Measurements from ENCODE around the gene TTLL10. TPM values are rescaled to one million over a fixed set of nuclear protein-coding genes. Genes with fewer than 3 reads are reported as not detected.
"Not testable (repeated sequence)": the region's sequence is repeated elsewhere in the genome, so short reads cannot be mapped to it uniquely, and the experiment has no call there.

TTLL10 gene
- total RNA-seq, 3 donors from 2014 or later (not counting 1 experiment from before 2014, with no cell fraction given) = 0.23 to 1.7 (median 1.7) TPM

DNA sequence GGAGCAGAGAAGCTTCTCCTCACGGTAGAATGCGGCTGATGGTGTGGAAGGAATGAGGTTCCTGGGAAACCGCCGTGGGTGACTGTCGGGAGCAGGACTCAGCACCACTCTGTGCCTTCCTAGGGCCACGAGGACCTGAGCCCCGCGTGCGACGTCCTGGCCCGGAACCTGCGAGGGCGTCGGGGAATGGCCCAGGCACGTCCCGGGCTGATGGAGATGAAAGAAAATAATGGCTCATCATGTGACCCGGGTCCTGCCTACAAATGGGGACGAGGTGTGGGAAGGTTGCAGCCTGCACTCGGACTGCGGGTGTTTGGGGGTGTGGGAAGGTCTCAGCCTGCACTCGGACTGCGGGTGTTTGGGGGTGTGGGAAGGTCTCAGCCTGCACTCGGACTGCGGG, 25.1 kb upstream of the TTLL10 start:
- H3K36me3 ChIP-seq (ENCODE audit: control insufficient read depth, insufficient read depth, low read length) = no peaks in the 10 kb centered on the region
- no peak overlapping the region for H3K4me3 ChIP-seq (ENCODE audit: low read length)
- peaks cover 14% of the 10 kb centered on the region for H3K9me3 ChIP-seq (ENCODE audit: control insufficient read depth, insufficient read depth, low read length)
- 93% methylated on average over 23 of the region's 24 CpGs for WGBS (ENCODE audit: insufficient coverage)
- no peak overlapping the region for H3K27ac ChIP-seq (ENCODE audit: low read length)
- H3K4me3 Mint-ChIP-seq = no peak overlapping the region
- DNase-seq (no peak), ATAC-seq (no peak)
- no peaks in the 10 kb centered on the region for H3K36me3 Mint-ChIP-seq
- peaks cover 20% of the 10 kb centered on the region for H3K4me1 ChIP-seq (ENCODE audit: control insufficient read depth, insufficient read depth, low read length)
- intact Hi-C loops (cut with micrococcal nuclease) = no loop called here
- no peaks in the 10 kb centered on the region for H3K27me3 ChIP-seq (ENCODE audit: control insufficient read depth, insufficient read depth, low read length)
- no peaks in the 10 kb centered on the region for H3K27me3 Mint-ChIP-seq (ENCODE audit: low read depth in 2 of 2)
- no peak for TF ChIP-seq CTCF (IDR thresholded peaks at IDR 0.05)
- peaks cover 0 to 13% of the 10 kb centered on the region in 2 donors for H3K9me3 Mint-ChIP-seq
- no peak overlapping the region for H3K27ac Mint-ChIP-seq
- H3K4me1 Mint-ChIP-seq = peaks cover 14 to 19% of the 10 kb centered on the region in 2 donors

- Mint-ChIP-seq H3K27me3 (ENCODE audit: low read depth in 2 of 2) (no peaks in the 10 kb centered on the region), H3K27ac (no peak overlapping the region), H3K9me3 (peaks cover 0 to 17% of the 10 kb centered on the region in 2 donors), H3K4me1 (peaks cover 15 to 19% of the 10 kb centered on the region in 2 donors), H3K36me3 (no peaks in the 10 kb centered on the region), H3K4me3 (no peak overlapping the region)
- Histone ChIP-seq H3K27me3 (ENCODE audit: control insufficient read depth, insufficient read depth, low read length) (no peaks in the 10 kb centered on the region), H3K36me3 (ENCODE audit: control insufficient read depth, insufficient read depth, low read length) (no peaks in the 10 kb centered on the region), H3K4me3 (ENCODE audit: low read length) (no peak overlapping the region), H3K9me3 (ENCODE audit: control insufficient read depth, insufficient read depth, low read length) (peaks cover 14% of the 10 kb centered on the region), H3K27ac (ENCODE audit: low read length) (no peak overlapping the region), H3K4me1 (ENCODE audit: control insufficient read depth, insufficient read depth, low read length) (peaks cover 11% of the 10 kb centered on the region)
- DNase-seq (no peak), ATAC-seq (no peak)
- intact Hi-C loops (cut with micrococcal nuclease) = no loop called here
- TF ChIP-seq CTCF (IDR thresholded peaks at IDR 0.05) = no peak
- 90% methylated on average over 15 of the region's 15 CpGs for WGBS (ENCODE audit: insufficient coverage)
Observed at GRCh38 chr1:1149416-1149815, 24.3 kb upstream of the TTLL10 start.

DNA sequence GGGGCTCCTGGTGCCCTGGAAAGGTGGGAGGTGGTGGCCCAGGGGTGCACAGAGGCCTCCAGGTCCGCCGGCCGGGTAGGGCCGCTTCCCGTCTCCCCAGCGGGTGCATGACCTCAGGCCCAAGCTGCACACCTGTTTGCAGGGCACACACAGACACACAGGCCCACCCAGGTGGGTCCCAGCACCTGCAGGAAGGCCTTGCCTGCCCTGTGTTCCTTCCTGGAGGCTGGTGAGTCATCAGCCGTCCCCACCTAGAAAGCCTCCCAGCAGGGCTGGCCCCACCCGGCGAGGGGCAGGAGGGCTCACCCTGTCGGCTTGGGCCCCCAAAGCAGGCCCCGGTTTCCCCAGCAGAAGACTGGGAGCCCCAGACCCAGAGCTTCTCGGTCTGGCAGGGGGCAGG, 23.6 kb upstream of the TTLL10 start:
- H3K4me3 Mint-ChIP-seq = no peak overlapping the region
- peaks cover 0 to 17% of the 10 kb centered on the region in 2 donors for H3K9me3 Mint-ChIP-seq
- Histone ChIP-seq H3K4me3 (ENCODE audit: low read length) (no peak overlapping the region), H3K4me1 (ENCODE audit: control insufficient read depth, insufficient read depth, low read length) (peaks cover 4% of the 10 kb centered on the region), H3K36me3 (ENCODE audit: control insufficient read depth, insufficient read depth, low read length) (no peaks in the 10 kb centered on the region), H3K27ac (ENCODE audit: low read length) (no peak overlapping the region), H3K9me3 (ENCODE audit: control insufficient read depth, insufficient read depth, low read length) (peaks cover 14% of the 10 kb centered on the region), H3K27me3 (ENCODE audit: control insufficient read depth, insufficient read depth, low read length) (no peaks in the 10 kb centered on the region)
- H3K4me1 Mint-ChIP-seq = peaks cover 15 to 19% of the 10 kb centered on the region in 2 donors
- H3K36me3 Mint-ChIP-seq = no peaks in the 10 kb centered on the region
- no peak for DNase-seq
- H3K27ac Mint-ChIP-seq = no peak overlapping the region
- no peak for TF ChIP-seq CTCF (IDR thresholded peaks at IDR 0.05)
- intact Hi-C loops (cut with micrococcal nuclease) = no loop called here
- H3K27me3 Mint-ChIP-seq (ENCODE audit: low read depth in 2 of 2) = no peaks in the 10 kb centered on the region
- WGBS (ENCODE audit: insufficient coverage) = 68% methylated on average over 12 of the region's 12 CpGs
- no peak for ATAC-seq

DNA sequence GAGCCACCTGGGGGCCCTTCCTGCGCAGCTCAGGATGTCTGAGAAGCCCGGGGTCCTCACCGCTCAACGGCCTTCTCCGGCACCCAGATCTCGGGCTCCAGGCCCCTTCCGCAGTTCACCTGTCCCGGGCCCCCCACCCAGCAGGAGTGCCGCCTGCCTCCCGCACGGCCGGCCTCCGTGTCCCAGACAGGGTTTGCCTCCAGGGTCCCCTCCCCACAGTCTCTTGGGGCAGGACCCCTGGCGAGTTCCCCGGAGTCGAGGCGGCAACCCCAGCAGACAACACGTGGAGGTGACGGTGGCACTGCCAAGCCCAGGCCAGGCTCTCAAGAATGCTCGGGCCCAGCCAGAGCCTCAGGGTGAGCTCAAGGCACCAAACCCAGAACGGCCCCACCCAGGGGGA, 22.4 kb upstream of the TTLL10 start:
- WGBS (ENCODE audit: insufficient coverage) = 97% methylated on average over 21 of the region's 21 CpGs
- H3K9me3 ChIP-seq (ENCODE audit: control insufficient read depth, insufficient read depth, low read length) = peaks cover 14% of the 10 kb centered on the region
- H3K27me3 Mint-ChIP-seq (ENCODE audit: low read depth in 2 of 2) = no peaks in the 10 kb centered on the region
- intact Hi-C loops (cut with micrococcal nuclease) = no loop called here
- no peak overlapping the region for H3K4me3 Mint-ChIP-seq
- ATAC-seq = no peak
- DNase-seq = no peak
- no peaks in the 10 kb centered on the region for H3K4me1 ChIP-seq (ENCODE audit: control insufficient read depth, insufficient read depth, low read length)
- H3K36me3 ChIP-seq (ENCODE audit: control insufficient read depth, insufficient read depth, low read length) = no peaks in the 10 kb centered on the region
- H3K4me1 Mint-ChIP-seq = peaks cover 15 to 21% of the 10 kb centered on the region in 2 donors
- H3K27ac ChIP-seq (ENCODE audit: low read length) = no peak overlapping the region
- H3K27ac Mint-ChIP-seq = no peak overlapping the region
- no peak for TF ChIP-seq CTCF (IDR thresholded peaks at IDR 0.05)
- no peak overlapping the region for H3K4me3 ChIP-seq (ENCODE audit: low read length)
- H3K9me3 Mint-ChIP-seq = peaks cover 0 to 17% of the 10 kb centered on the region in 2 donors
- no peaks in the 10 kb centered on the region for H3K27me3 ChIP-seq (ENCODE audit: control insufficient read depth, insufficient read depth, low read length)
- no peaks in the 10 kb centered on the region for H3K36me3 Mint-ChIP-seq

DNA sequence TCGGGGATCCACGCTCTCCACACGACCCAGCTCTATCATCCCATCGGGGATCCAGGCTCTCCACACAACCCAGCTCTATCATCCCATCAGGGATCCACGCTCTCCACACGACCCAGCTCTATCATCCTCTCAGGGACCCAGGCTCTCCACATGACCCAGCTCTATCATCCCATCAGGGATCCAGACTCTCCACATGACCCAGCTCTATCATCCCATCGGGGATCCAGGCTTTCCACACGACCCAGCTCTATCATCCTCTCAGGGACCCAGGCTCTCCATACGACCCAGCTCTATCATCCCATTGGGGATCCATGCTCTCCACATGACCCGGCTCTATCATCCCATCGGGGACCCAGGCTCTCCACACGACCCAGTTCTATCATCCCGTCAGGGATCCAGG, 21.2 kb upstream of the TTLL10 start:
- H3K4me3 ChIP-seq (ENCODE audit: low read length); H3K27me3 ChIP-seq (ENCODE audit: control insufficient read depth, insufficient read depth, low read length); ATAC-seq; DNase-seq; intact Hi-C loops (cut with micrococcal nuclease); H3K27ac ChIP-seq (ENCODE audit: low read length); H3K4me1 ChIP-seq (ENCODE audit: control insufficient read depth, insufficient read depth, low read length); H3K4me3 Mint-ChIP-seq; H3K36me3 Mint-ChIP-seq; H3K27me3 Mint-ChIP-seq (ENCODE audit: low read depth in 2 of 2); H3K36me3 ChIP-seq (ENCODE audit: control insufficient read depth, insufficient read depth, low read length): not testable (repeated sequence)
- peaks cover 14% of the 10 kb centered on the region for H3K9me3 ChIP-seq (ENCODE audit: control insufficient read depth, insufficient read depth, low read length)
- Mint-ChIP-seq H3K9me3 (peaks cover 0 to 17% of the 10 kb centered on the region in 2 donors), H3K27ac (peak overlapping the region; percentile 86 to 92), H3K4me1 (peaks cover 15 to 28% of the 10 kb centered on the region in 2 donors)
- 93% methylated on average over 13 of the region's 13 CpGs for WGBS (ENCODE audit: insufficient coverage)

All from natural killer cell (primary cell).